SH-SY5Y (cell line): ENCODE results near the gene TACC3.

Experiments
- GATA2 ChIP-seq: IDR thresholded peaks from 2 replicates; pipeline ENCODE4 v1.6.1; 2011; ENCODE audit warnings: mild to moderate bottlenecking, low read depth, low read length
- GATA3 ChIP-seq: IDR thresholded peaks from 2 replicates; pipeline ENCODE4 v1.6.1; 2011; ENCODE audit warnings: low read depth, mild to moderate bottlenecking, low read length, moderate library complexity

DNA sequence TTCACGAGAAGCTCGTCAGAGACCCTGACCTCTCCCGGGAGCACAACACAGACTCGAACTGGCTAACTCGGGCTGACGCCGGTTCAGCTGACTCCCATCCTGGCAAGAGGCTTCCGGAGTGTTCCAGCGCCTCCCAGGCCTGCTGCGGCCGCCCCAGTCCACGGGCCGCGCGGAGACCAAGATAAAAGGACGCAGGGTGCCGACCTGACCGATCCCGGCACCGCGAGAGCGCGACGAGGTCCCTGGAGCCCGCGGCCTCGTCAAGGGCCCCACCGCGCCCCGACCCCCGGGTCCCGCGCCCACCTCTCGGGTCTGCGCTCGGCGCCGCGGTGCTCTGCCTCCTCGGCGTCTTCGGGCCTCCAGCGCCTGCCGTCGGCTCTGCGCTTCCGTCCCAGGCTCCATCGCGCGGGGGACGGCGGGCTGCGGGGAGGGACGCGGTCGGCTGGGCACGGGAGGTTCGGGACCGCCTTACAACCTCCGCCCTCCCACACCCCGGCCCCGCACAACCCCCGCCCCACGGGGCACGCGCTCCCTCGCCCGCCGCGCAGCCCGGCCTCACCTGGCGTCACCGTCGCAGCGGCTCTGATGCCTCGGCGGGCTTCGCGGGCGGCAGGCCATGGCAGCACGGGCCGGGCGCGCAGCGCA is 9.6 kb upstream of the TACC3 start:
- TF ChIP-seq GATA2 (no peak), GATA3 (no peak)
